CD14-positive monocyte (primary cell): ENCODE measurements around the gene NPM1. TPM values are rescaled to one million over a fixed set of nuclear protein-coding genes. Genes with fewer than 3 reads are reported as not detected.

Source experiments
- DNase-seq, 3 donors: peaks; one replicate each; pipeline ENCODE4 v3.0.0-alpha.2; 2011 to 2022
- H2AFZ ChIP-seq: 2 replicates; pipeline ENCODE4 v1.6.0; 2012; ENCODE audit warnings: mild to moderate bottlenecking, low read depth, low read length, inconsistent platforms; ENCODE audit not compliant: insufficient read depth, poor library complexity, severe bottlenecking
- H3K27ac ChIP-seq, 2 donors: 1 replicate in 1 of 2; 2 replicates in 1 of 2; pipeline ENCODE4 v1.5.1; 2012 to 2013; ENCODE audit warnings: low read length in 2 of 2, control low read depth in 1 of 2, inconsistent platforms in 1 of 2, low read depth in 1 of 2, mild to moderate bottlenecking in 1 of 2
- H3K27me3 ChIP-seq, 2 donors: one replicate each; pipeline versions ENCODE4 v1.6.0 to v1.6.1; 2011 to 2013; ENCODE audit warnings: low read length in 2 of 2; ENCODE audit not compliant: control insufficient read depth in 2 of 2, insufficient read depth in 2 of 2
- H3K36me3 ChIP-seq, 2 donors: replicated peaks in 1 of 2; 1 replicate in 1 of 2; 2 replicates in 1 of 2; pipeline versions ENCODE4 v1.5.1 to v1.6.1; 2012 to 2013; ENCODE audit warnings: low read length in 2 of 2, control low read depth in 1 of 2, inconsistent platforms in 1 of 2, mild to moderate bottlenecking in 1 of 2; ENCODE audit not compliant: insufficient read depth in 2 of 2, control insufficient read depth in 1 of 2
- H3K4me1 ChIP-seq, 2 donors: 1 replicate in 1 of 2; 2 replicates in 1 of 2; pipeline versions ENCODE4 v1.5.1 to v1.6.1; 2012 to 2013; ENCODE audit warnings: low read length in 2 of 2, control low read depth in 1 of 2, inconsistent platforms in 1 of 2, mild to moderate bottlenecking in 1 of 2, moderate library complexity in 1 of 2; ENCODE audit not compliant: insufficient read depth in 2 of 2, control insufficient read depth in 1 of 2
- H3K4me2 ChIP-seq: replicated peaks from 2 replicates; pipeline ENCODE3; 2012; ENCODE audit warnings: low read length, moderate library complexity, mild to moderate bottlenecking; ENCODE audit not compliant: poor library complexity, severe bottlenecking; ENCODE audit errors: extremely low read depth
- H3K4me3 ChIP-seq, 3 experiments: fragments of 200-600 bp in 1 of 3; sonication (generic) in 1 of 3; replicated peaks in 1 of 3; 1 replicate in 2 of 3; 2 replicates in 1 of 3; pipeline ENCODE4 v1.5.1; 2011 to 2013; ENCODE audit warnings: low read length in 3 of 3, mild to moderate bottlenecking in 3 of 3, control low read depth in 2 of 3, low read depth in 2 of 3, inconsistent platforms in 1 of 3, moderate library complexity in 1 of 3
- H3K79me2 ChIP-seq: 2 replicates; pipeline ENCODE4 v1.6.0; 2012; ENCODE audit warnings: mild to moderate bottlenecking, control low read depth, inconsistent platforms, low read length, moderate library complexity; ENCODE audit not compliant: insufficient read depth
- H3K9ac ChIP-seq: 2 replicates; pipeline ENCODE4 v1.6.0; 2017; ENCODE audit warnings: low read length, mild to moderate bottlenecking; ENCODE audit not compliant: insufficient read depth, poor library complexity, severe bottlenecking
- H3K9me3 ChIP-seq, 2 donors: replicated peaks in 1 of 2; 1 replicate in 1 of 2; 2 replicates in 1 of 2; pipeline versions ENCODE4 v1.5.1 to v1.6.1; 2012 to 2013; ENCODE audit warnings: low read length in 2 of 2, control low read depth in 1 of 2; ENCODE audit not compliant: control insufficient read depth in 1 of 2, insufficient read depth in 1 of 2
- H4K20me1 ChIP-seq: 2 replicates; pipeline ENCODE4 v1.6.0; 2012; ENCODE audit warnings: mild to moderate bottlenecking, low read length, control low read depth, moderate library complexity; ENCODE audit not compliant: insufficient read depth
- H3K27ac Mint-ChIP-seq, 7 donors: one replicate each; pipeline ENCODE4 v1.8.0; 2020; ENCODE audit warnings: mild to moderate bottlenecking in 7 of 7, mixed read lengths in 7 of 7, moderate library complexity in 6 of 7, inconsistent platforms in 2 of 7
- H3K27me3 Mint-ChIP-seq, 3 donors: one replicate each; pipeline ENCODE4 v1.8.0; 2021 to 2022; ENCODE audit warnings: low read depth in 3 of 3, mild to moderate bottlenecking in 3 of 3, mixed read lengths in 3 of 3, moderate library complexity in 3 of 3, inconsistent platforms in 1 of 3
- H3K36me3 Mint-ChIP-seq, 2 donors: one replicate each; pipeline ENCODE4 v1.8.0; 2020; ENCODE audit warnings: mixed read lengths in 2 of 2, inconsistent platforms in 1 of 2, mild to moderate bottlenecking in 1 of 2
- H3K4me1 Mint-ChIP-seq: one replicate; pipeline ENCODE4 v1.8.0; 2020; ENCODE audit warnings: mild to moderate bottlenecking, mixed read lengths
- H3K4me3 Mint-ChIP-seq, 2 donors: one replicate each; pipeline ENCODE4 v1.8.0; 2020; ENCODE audit warnings: mild to moderate bottlenecking in 2 of 2, mixed read lengths in 2 of 2, moderate library complexity in 1 of 2
- H3K9me3 Mint-ChIP-seq, 7 donors: one replicate each; pipeline ENCODE4 v1.8.0; 2020 to 2022; ENCODE audit warnings: mixed read lengths in 7 of 7, mild to moderate bottlenecking in 6 of 7, moderate library complexity in 6 of 7, inconsistent platforms in 2 of 7
- CTCF ChIP-seq: fragments of 200-600 bp; IDR thresholded peaks from one replicate; pipeline ENCODE4 v1.8.0; 2022; ENCODE audit warnings: antibody characterized with exemption, mild to moderate bottlenecking
- WGBS: methylation state at CpG from one replicate; pipeline ENCODE4 v1.1.5; 2013; ENCODE audit warnings: missing lambda C conversion rate; ENCODE audit not compliant: insufficient coverage; 5-methylcytosine and 5-hydroxymethylcytosine counted together
- intact Hi-C, 2 donors: fragments of 100-400 bp; cut with micrococcal nuclease; formaldehyde crosslinking; loops; one replicate each; pipeline versions ENCODE4 v1.15.0 to v1.15.1; 2023
- polyA plus RNA-seq, 3 donors: library from polyadenylated mRNA; depleted of rRNA in 1 of 3; unstranded in 2 of 3; stranded (reverse) in 1 of 3; fragments of 300-500 nt in 2 of 3; fragments of >200 nt in 1 of 3; fragmentation: Illumina TruSeq in 2 of 3; gene quantifications; 1 replicate in 2 of 3; 2 replicates in 1 of 3; pipeline ENCODE4 v1.2.3, GENCODE V29; 2012 to 2021

NPM1 gene
- polyA plus RNA-seq, 3 donors = 102 to 191 (median 188) TPM

GRCh38 chr5:171453988-171454387 lies 66.3 kb downstream of the NPM1 start:
- Mint-ChIP-seq H3K36me3 (no peaks in the 10 kb centered on the region), H3K27me3 (peaks cover 35 to 39% (median 35%) of the 10 kb centered on the region in 3 donors), H3K4me1 (peaks cover 8% of the 10 kb centered on the region), H3K4me3 (peak overlapping the region in 1 of 2 donors; percentile 1), H3K9me3 (peaks cover 0 to 2% (median 0%) of the 10 kb centered on the region in 7 donors), H3K27ac (no peak overlapping the region)
- H3K27me3 ChIP-seq = peaks cover 3 to 28% of the 10 kb centered on the region in 2 donors
- H3K27ac ChIP-seq = no peak overlapping the region
- H3K4me2 ChIP-seq = no peak overlapping the region
- no peaks in the 10 kb centered on the region for H4K20me1 ChIP-seq
- peaks cover 2 to 14% of the 10 kb centered on the region in 2 donors for H3K4me1 ChIP-seq
- H3K79me2 ChIP-seq = no peaks in the 10 kb centered on the region
- TF ChIP-seq CTCF = no peak
- DNase-seq = no peak
- no peaks in the 10 kb centered on the region for H3K9me3 ChIP-seq
- H2AFZ ChIP-seq = no peak overlapping the region
- WGBS = 92% methylated on average over 2 of the region's 2 CpGs
- no peak overlapping the region for H3K4me3 ChIP-seq
- intact Hi-C loops = no loop called here
- no peak overlapping the region for H3K9ac ChIP-seq
- no peaks in the 10 kb centered on the region for H3K36me3 ChIP-seq

- H3K4me1 Mint-ChIP-seq = peaks cover 8% of the 10 kb centered on the region
- intact Hi-C loops = no loop called here
- Histone ChIP-seq H3K9ac (no peak overlapping the region), H3K36me3 (no peaks in the 10 kb centered on the region), H2AFZ (no peak overlapping the region), H3K4me3 (no peak overlapping the region), H3K79me2 (no peaks in the 10 kb centered on the region), H4K20me1 (no peaks in the 10 kb centered on the region), H3K27ac (no peak overlapping the region), H3K9me3 (no peaks in the 10 kb centered on the region), H3K4me1 (peaks cover 2 to 14% of the 10 kb centered on the region in 2 donors), H3K4me2 (no peak overlapping the region), H3K27me3 (peaks cover 3 to 26% of the 10 kb centered on the region in 2 donors)
- H3K4me3 Mint-ChIP-seq = no peak overlapping the region
- no peak for DNase-seq
- H3K27me3 Mint-ChIP-seq = peaks cover 30 to 37% (median 31%) of the 10 kb centered on the region in 3 donors
- peaks cover 0 to 2% (median 0%) of the 10 kb centered on the region in 7 donors for H3K9me3 Mint-ChIP-seq
- no peaks in the 10 kb centered on the region for H3K36me3 Mint-ChIP-seq
- 91% methylated on average over 3 of the region's 10 CpGs for WGBS
- peak overlapping the region in 1 of 7 donors; percentile 51 for H3K27ac Mint-ChIP-seq
- no peak for TF ChIP-seq CTCF
Observed at GRCh38 chr5:171454549-171454948, 66.9 kb downstream of the NPM1 start.
